Hypothalamus (tissue), 51 donors: ENCODE measurements around the gene MORC3.

Experiments used
- DNase-seq, 51 donors: peaks; one replicate each; lab custom pipeline; 2025; lab: John Stamatoyannopoulos, UW

The MORC3 gene

GRCh38 chr21:36419996-36420395 is 100.0 kb downstream of the MORC3 start:
- DNase-seq = peak in 41 of 51 donors; percentile 1 to 73 (median 42)

- no peak for DNase-seq
These were observed 100.8 kb downstream of the MORC3 start for GRCh38 chr21:36420571-36421339.

GRCh38 chr21:36422279-36423098 is 102.5 kb downstream of the MORC3 start:
- DNase-seq = peak in 3 of 51 donors; percentile 5 to 29 (median 9)

GRCh38 chr21:36423771-36424433 is 103.9 kb downstream of the MORC3 start:
- no peak for DNase-seq

GRCh38 chr21:36424592-36424991 is 104.6 kb downstream of the MORC3 start:
- no peak for DNase-seq

- DNase-seq = no peak
These were observed 105.3 kb downstream of the MORC3 start for GRCh38 chr21:36425286-36425685.
